HG02884 (cell line): Measurements from ENCODE around the gene SRL.
"Not testable (repeated sequence)": the region's sequence is repeated elsewhere in the genome, so short reads cannot be mapped to it uniquely, and the experiment has no call there.

ENCODE experiments used
- ATAC-seq: cut with Tn5 transposase; IDR thresholded peaks from one replicate; pipeline ENCODE4 v1.9.1; 2021; ENCODE audit warnings: mild to moderate bottlenecking, moderate library complexity; ENCODE audit not compliant: unreplicated experiment

Gene SRL

DNA sequence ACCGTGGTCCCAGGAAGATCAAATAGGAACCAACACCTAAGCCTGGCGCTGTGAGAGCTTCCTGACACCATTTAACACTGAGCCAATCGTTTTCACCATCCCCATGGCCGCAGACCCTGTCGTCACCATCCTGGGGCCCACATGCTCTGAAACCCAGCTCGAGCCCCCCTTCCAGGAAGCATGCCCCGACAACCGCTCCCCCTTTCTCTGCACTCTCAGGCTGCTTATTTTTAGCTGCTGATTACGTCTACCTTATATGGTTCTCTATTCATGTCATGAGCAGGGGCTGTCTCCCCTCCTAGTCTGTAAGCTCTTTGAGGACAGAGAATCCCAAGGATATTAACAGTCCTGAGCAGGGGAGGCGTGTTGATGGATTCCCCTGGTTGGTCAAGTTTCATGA is 10.5 kb downstream of the SRL start:
- no peak for ATAC-seq

- ATAC-seq: no peak
Measured at GRCh38 chr16:4227040-4227332, 14.9 kb downstream of the SRL start.

DNA sequence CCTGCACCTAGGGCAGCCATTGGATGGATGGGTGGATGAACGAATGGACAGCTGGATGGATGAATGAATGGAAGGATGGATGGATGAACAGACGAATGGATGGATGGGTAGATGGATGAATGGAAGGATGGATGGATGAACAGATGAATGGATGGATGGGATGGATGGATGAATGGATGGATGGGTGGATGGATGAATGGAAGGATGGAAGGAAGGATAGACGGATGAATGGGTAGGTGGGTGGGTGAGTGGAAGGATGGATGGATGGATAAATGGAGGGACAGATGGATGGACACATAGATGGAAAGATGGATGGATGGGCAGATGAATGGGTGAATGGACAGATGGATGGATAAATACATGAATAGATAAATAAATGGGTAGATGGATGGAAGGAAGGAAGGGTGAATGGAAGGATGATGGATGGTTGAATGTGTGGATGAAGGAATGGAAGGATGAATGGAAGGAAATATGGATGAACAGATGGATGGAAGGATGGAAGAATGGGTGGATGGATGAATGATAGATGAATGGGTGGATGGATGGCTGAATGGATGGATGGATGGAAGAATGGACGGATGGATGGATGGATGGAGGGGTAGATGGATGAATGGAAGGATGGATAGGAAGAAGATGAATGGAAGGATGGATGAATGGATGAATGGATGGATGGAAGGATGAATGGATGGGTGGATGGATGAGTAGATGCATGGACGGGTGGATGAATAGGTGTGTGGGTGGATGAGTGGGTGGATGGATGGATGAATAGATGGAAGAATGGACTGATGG is 15.4 kb downstream of the SRL start:
- ATAC-seq: no peak

DNA sequence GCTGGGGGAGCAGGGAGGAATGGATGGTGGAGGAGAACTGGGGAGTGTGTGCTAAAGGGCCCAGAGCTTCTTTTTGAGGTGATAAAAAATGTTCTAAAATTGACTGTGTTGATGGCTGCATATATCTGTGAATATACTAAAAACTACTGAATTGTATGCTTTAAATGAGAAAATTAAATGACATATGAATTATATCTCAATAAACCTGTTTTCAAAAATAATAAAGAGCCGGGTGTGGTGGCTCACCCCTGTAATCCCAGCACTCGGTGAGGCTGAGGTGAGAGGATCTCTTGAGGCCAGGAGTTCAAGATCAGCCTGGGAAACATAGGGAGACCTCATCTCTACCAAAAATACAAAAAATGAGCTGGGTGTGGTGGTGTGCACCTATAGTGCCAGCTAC is 16.8 kb downstream of the SRL start:
- ATAC-seq: no peak

DNA sequence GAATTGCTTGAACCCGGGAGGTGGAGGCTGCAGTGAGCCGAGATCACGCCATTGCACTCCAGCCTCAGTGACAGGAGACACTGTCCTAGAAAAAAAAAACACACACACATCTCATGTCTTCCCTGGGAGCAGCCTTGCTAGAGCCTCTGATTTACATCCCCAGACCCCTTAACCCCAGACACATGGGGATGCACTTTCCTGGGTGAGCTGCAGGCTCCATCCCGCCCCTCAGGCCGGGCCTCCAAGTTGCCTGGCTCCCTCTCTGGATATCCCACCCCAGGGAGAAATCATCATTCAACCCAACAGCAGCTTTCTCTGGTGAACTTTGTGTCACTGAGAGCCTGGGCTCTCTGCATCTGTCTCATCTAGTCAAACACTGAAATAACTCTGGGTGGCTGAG is 21.5 kb downstream of the SRL start:
- no peak for ATAC-seq

- ATAC-seq: no peak
Measured at GRCh38 chr16:4218202-4218601, 23.7 kb downstream of the SRL start.

DNA sequence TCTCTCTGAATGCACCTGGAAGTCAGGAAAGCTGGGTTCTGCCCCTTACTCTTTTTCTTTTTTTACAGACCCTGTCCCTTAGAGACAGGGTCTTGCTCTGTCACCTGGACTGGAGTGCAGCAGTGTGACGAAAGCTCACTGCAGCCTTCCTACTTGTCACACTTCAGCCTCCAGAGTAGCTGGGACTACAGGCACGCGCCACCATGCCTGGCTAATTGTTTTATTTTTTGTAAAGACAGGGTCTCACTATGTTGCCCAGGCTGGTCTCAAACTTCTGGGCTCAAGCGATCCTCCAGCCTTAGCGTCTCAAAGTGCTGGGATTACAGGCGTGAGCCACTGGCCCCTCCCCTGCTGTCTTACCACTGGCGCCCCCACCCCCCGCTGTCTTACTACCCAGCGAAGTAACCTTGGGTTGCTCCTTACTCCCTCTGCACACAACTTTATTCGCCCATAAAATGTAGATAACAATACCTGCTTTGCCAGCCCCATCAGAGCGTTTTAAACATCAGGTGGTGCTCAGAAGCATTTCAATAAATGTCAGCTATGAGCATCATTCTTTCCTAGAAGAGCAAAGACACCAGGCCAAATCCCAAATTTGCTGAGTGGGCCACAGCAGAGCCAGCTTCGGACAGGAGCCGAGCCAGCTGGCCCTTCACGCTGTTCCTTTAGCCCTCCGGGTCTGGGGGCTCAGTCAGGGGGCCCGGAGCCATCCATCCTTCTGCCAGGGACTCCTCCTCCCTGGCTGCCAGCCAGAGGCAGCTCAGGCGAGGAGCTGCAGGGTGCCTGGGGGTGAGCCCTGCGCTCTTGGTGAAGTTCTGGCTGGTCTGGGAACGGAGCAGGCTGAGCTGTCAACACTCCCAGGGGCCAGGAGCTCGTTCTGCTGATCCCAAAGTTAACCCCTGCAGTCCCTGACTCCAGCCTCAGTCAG is 24.4 kb downstream of the SRL start:
- ATAC-seq: no peak

DNA sequence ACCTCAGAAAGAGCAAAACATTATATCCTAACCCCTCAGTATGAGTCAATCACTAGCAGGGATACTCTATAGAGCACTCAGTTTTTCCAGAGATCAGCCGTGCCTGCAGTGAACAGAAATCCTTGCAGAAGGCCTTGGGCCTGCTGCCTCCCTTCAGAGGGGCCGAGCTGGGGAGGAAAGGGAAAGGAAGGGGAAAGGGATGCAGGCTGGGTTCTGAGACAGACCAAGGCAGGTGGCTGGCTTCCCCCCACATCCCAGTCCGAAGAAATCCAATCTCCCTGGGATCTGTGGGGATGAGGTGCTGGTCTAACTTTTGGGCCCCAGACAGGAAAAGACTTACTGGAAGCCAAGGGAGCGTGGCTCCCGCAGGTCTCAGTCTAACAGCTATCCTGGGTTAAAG is 25.3 kb downstream of the SRL start:
- ATAC-seq: no peak

GRCh38 chr16:4215106-4215505 is 26.8 kb downstream of the SRL start:
- ATAC-seq: no peak

- no peak for ATAC-seq
Measured at GRCh38 chr16:4214215-4214621, 27.7 kb downstream of the SRL start.

DNA sequence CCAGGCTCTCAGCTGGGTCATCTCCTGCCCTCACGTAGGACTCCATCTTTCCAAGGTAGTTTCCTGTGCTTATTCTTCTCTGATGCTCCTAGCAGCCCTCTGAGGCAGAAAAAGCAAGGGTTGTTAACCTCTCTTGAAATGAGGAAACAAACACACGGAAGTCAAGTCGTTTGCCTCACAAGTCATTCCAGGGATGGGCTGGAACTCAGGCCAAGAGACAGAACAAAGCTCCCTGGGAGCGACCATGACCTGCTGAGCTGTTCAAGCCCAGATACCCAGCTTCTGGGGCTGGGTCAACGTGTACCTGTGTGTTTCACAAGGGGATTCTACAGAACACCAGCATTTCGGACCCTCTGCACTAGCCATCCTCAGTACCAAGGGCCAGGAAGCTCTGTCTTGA is 28.1 kb downstream of the SRL start:
- no peak for ATAC-seq

- no peak for ATAC-seq
Measured at GRCh38 chr16:4212934-4213296, 29.0 kb downstream of the SRL start.

- no peak for ATAC-seq
Measured at GRCh38 chr16:4212211-4212933, 29.5 kb downstream of the SRL start.

GRCh38 chr16:4211445-4212210 is 30.3 kb downstream of the SRL start:
- not testable (repeated sequence) for ATAC-seq

DNA sequence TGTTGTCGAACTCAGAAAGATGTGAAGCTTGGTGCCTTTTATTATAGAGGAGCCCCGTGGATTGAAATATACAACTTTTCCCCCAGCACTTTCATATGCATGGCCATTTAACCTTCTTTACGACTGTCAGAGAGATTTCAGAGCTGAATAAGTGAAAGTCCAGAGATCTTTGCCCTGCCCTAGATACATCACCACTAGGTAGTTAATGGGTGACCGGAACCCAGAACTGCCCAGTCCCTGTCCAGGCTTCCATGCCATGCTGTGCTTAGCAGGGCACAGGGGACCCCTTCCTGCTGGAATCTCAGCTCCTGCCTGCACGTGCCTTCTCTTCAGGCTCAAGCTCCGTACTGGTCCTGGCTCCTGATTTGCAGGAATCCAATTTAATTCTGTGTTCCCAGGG is 32.2 kb downstream of the SRL start:
- no peak for ATAC-seq

DNA sequence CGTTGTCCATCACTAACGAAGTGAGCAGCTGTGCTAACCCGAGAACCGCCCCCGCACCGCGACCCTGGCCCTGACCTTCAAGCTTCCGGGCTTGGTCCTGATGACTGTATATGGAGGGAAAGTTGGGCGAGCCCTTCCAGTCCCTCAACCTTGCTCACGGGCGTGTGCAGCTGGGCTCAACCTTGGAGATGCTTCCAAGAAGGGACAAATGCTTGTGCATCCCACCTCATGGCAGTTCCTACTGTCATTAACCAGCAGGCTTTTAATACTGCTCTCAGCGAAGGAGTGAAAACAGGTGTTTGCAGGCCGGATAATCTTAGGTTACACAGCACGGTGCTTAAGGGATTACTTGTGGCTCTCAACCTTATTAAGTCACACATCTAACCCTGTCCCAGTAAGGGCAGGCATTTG is 33.5 kb downstream of the SRL start:
- ATAC-seq: no peak

- no peak for ATAC-seq
Measured at GRCh38 chr16:4207683-4208340, 34.1 kb downstream of the SRL start.

GRCh38 chr16:4207229-4207628 is 34.7 kb downstream of the SRL start:
- no peak for ATAC-seq

GRCh38 chr16:4206680-4207079 is 35.2 kb downstream of the SRL start:
- no peak for ATAC-seq

DNA sequence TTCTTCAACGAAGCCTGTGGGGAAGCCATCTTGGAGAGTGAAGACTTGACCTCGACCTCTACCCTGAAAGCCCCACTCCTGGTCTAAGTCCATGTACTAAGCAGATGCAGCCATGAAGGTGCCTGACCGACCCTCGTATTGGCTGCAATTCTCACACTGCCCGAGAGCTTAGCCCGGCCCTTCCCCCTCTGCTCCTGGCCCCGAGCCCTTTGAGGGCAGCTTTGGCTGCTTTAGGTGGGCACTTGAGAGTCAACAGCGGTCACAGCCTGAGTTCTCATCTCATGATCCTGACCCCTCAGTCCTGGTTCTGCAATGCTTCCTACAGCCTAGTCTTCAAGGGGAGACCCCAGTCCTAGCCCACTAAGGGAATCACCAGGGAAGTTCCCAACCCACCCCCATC is 35.9 kb downstream of the SRL start:
- no peak for ATAC-seq
